ENCODE results near the gene PKD1L1. TPM values are rescaled to one million over a fixed set of nuclear protein-coding genes. Genes with fewer than 3 reads are reported as not detected.

PKD1L1 gene
- total RNA-seq, 4 donors from 2014 or later: 0.11 to 2.6 TPM; not detected in 2

GRCh38 chr7:47866120-47866519, 82.1 kb downstream of the PKD1L1 start:
- Histone ChIP-seq H3K9me3 (no peaks in the 10 kb centered on the region), H3K27me3 (no peaks in the 10 kb centered on the region), H3K36me3 (no peaks in the 10 kb centered on the region), H3K4me1 (no peaks in the 10 kb centered on the region), H3K27ac (no peak overlapping the region), H3K4me3 (no peak overlapping the region)
- WGBS: 70% methylated on average over 3 of the region's 3 CpGs
- DNase-seq (ENCODE audit: low spot score in 2 of 2): no peak
- TF ChIP-seq EP300 (IDR thresholded peaks at IDR 0.05): no peak
- no peak for TF ChIP-seq POLR2AphosphoS5 (IDR thresholded peaks at IDR 0.05)

- Histone ChIP-seq H3K4me1 (no peaks in the 10 kb centered on the region), H3K27ac (no peak overlapping the region), H3K27me3 (no peaks in the 10 kb centered on the region), H3K4me3 (no peak overlapping the region), H3K9me3 (no peaks in the 10 kb centered on the region), H3K36me3 (no peaks in the 10 kb centered on the region)
- WGBS: 86% methylated on average over 9 of the region's 9 CpGs
- no peak for DNase-seq (ENCODE audit: low spot score in 2 of 2)
- no peak for TF ChIP-seq POLR2AphosphoS5 (IDR thresholded peaks at IDR 0.05)
These were observed 95.7 kb downstream of the PKD1L1 start for GRCh38 chr7:47852330-47853245.

- Histone ChIP-seq H3K9me3 (no peaks in the 10 kb centered on the region), H3K36me3 (no peaks in the 10 kb centered on the region), H3K4me1 (no peaks in the 10 kb centered on the region), H3K27me3 (no peaks in the 10 kb centered on the region), H3K27ac (no peak overlapping the region), H3K4me3 (no peak overlapping the region)
- 81% methylated on average over 5 of the region's 5 CpGs for WGBS
- no peak for TF ChIP-seq CTCF (IDR thresholded peaks at IDR 0.05)
- TF ChIP-seq POLR2A (IDR thresholded peaks at IDR 0.05): no peak
- TF ChIP-seq POLR2AphosphoS5 (IDR thresholded peaks at IDR 0.05): no peak
- no peak for TF ChIP-seq EP300 (IDR thresholded peaks at IDR 0.05)
- DNase-seq (ENCODE audit: low spot score in 2 of 2): no peak
These were observed 101.1 kb downstream of the PKD1L1 start for GRCh38 chr7:47847207-47847606.

GRCh38 chr7:47846138-47846836, 102.0 kb downstream of the PKD1L1 start:
- Histone ChIP-seq H3K27ac (no peak overlapping the region), H3K9me3 (no peaks in the 10 kb centered on the region), H3K36me3 (no peaks in the 10 kb centered on the region), H3K4me1 (no peaks in the 10 kb centered on the region), H3K27me3 (no peaks in the 10 kb centered on the region), H3K4me3 (no peak overlapping the region)
- 74% methylated on average over 7 of the region's 7 CpGs for WGBS
- DNase-seq (ENCODE audit: low spot score in 2 of 2): no peak
- TF ChIP-seq EP300 (IDR thresholded peaks at IDR 0.05): no peak
- no peak for TF ChIP-seq POLR2A (IDR thresholded peaks at IDR 0.05)
- no peak for TF ChIP-seq CTCF (IDR thresholded peaks at IDR 0.05)
- TF ChIP-seq POLR2AphosphoS5 (IDR thresholded peaks at IDR 0.05): no peak

- no peaks in the 10 kb centered on the region for H3K36me3 ChIP-seq
- no peaks in the 10 kb centered on the region for H3K4me1 ChIP-seq
- no peaks in the 10 kb centered on the region for H3K9me3 ChIP-seq
- TF ChIP-seq POLR2A (IDR thresholded peaks at IDR 0.05) (no peak), EP300 (IDR thresholded peaks at IDR 0.05) (no peak), POLR2AphosphoS5 (IDR thresholded peaks at IDR 0.05) (no peak), CTCF (IDR thresholded peaks at IDR 0.05) (no peak)
- H3K27ac ChIP-seq: no peak overlapping the region
- no peaks in the 10 kb centered on the region for H3K27me3 ChIP-seq
- H3K4me3 ChIP-seq: no peak overlapping the region
- DNase-seq (ENCODE audit: low spot score in 2 of 2): no peak
These were observed 104.0 kb downstream of the PKD1L1 start for GRCh38 chr7:47844311-47844710.

- Histone ChIP-seq H3K36me3 (no peaks in the 10 kb centered on the region), H3K4me3 (no peak overlapping the region), H3K27ac (no peak overlapping the region), H3K4me1 (no peaks in the 10 kb centered on the region), H3K27me3 (no peaks in the 10 kb centered on the region), H3K9me3 (no peaks in the 10 kb centered on the region)
- DNase-seq (ENCODE audit: low spot score in 2 of 2): no peak
- WGBS: 97% methylated on average over 2 of the region's 2 CpGs
- TF ChIP-seq POLR2AphosphoS5 (IDR thresholded peaks at IDR 0.05) (no peak), CTCF (IDR thresholded peaks at IDR 0.05) (no peak), POLR2A (IDR thresholded peaks at IDR 0.05) (no peak), EP300 (IDR thresholded peaks at IDR 0.05) (no peak)
These were observed 105.0 kb downstream of the PKD1L1 start for GRCh38 chr7:47843291-47843690.

All from suprapubic skin (tissue), 4 donors.